ENCODE results near the gene C22orf31. TPM values are rescaled to one million over a fixed set of nuclear protein-coding genes. Genes with fewer than 3 reads are reported as not detected.

Gene C22orf31
- total RNA-seq, 4 donors from 2014 or later = not detected

GRCh38 chr22:29029202-29030000, 32.2 kb downstream of the C22orf31 start:
- TF ChIP-seq CTCF (IDR thresholded peaks at IDR 0.05) = no peak
- DNase-seq (ENCODE audit: low spot score) = no peak
- no peak for ATAC-seq (ENCODE audit: low FRiP score)

- no peak for TF ChIP-seq CTCF (IDR thresholded peaks at IDR 0.05)
- no peak for DNase-seq (ENCODE audit: low spot score)
- no peak for ATAC-seq (ENCODE audit: low FRiP score)
Measured at GRCh38 chr22:29028468-29028867, 33.2 kb downstream of the C22orf31 start.

DNA sequence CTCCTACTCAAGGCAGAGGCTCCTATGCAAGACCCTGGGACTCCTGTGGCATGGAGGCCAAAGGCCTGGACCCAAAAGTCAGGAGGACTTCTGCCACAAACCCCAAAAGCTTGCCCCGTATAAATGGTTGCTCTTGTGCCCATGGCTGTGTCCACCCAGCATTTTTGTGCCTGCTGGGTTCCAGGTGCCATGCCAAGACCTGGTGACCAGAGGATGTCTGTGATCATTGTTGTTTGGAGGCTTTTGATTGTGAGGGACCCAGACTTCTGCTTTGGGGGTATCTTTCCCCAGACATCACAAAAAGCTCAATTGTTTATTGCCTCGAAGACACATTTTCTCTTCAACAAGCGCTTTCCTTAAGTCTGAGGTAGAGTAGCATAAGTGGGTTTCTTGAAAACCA, 35.1 kb downstream of the C22orf31 start:
- DNase-seq (ENCODE audit: low spot score) (no peak), ATAC-seq (ENCODE audit: low FRiP score) (no peak)
- TF ChIP-seq CTCF (IDR thresholded peaks at IDR 0.05) = no peak

DNA sequence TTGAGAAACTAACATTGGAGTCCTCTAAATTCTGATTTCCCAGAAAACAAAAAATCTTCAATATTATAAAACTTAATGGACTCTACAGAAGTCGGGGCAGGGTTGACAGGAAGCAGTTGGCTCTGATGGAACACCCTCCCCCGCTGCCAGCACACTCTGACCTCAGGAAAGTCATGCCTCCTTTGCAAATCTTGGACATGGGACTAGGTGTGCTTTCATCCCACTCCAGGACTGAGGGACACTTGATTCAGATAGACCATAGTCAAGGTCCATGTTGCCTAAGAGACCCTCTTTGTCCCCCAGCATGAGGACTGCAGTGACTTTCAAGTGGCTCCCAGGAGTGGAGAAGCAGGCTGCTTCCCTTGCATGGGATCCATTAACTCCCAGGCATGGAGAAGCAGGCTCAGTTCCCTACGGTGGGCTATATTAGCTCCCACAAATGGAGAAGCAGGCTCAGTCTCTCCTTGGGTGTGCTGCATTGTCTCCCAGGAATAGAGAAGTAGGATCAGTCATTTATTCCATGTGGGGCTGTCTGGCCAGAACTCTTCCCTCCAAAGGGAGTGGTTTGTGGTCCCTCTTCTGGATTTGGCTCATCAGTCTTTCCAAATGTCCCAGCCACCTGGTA, 38.3 kb downstream of the C22orf31 start:
- no peak for TF ChIP-seq CTCF (IDR thresholded peaks at IDR 0.05)
- ATAC-seq (ENCODE audit: low FRiP score) = no peak
- DNase-seq (ENCODE audit: low spot score) = no peak

DNA sequence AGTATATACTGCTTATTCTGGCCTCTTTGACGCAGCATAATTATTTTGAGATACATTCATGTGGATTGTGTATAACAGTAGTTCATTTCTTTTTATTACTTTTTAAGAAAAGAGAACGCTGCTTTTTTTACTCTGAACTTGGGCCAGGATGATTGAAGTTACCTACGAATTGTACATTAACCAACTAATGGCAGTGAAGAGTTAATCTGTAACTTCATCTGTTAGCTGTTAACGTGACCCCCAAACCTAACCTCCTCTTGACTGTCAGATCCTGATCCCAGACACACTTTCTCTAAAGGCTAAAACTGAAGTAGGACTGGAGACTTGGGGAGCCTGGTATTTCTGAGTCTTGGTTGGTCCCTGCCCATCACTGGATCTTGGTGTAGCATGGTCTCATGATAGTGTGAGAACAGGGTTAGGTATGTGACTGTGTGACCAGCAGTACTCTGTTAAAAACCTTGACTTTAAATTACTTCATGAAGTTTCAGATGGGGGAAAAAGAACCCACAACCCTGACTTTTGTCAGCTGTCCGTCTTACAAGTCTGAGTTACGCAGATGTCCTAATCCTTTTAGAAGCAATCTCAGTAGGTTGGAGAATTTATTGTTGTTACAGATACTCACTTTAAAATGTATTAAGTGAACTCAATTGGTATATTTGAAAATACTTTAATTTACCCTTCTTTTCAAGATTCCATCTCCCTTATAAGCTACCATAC, 39.4 kb downstream of the C22orf31 start:
- no peak for TF ChIP-seq CTCF (IDR thresholded peaks at IDR 0.05)
- DNase-seq (ENCODE audit: low spot score) (no peak), ATAC-seq (ENCODE audit: low FRiP score) (no peak)

- ATAC-seq (ENCODE audit: low FRiP score) = no peak
- DNase-seq (ENCODE audit: low spot score) = no peak
- no peak for TF ChIP-seq CTCF (IDR thresholded peaks at IDR 0.05)
Measured at GRCh38 chr22:29018293-29019189, 43.1 kb downstream of the C22orf31 start.
